ENCODE results near the gene PIK3R6. TPM values are rescaled to one million over a fixed set of nuclear protein-coding genes. Genes with fewer than 3 reads are reported as not detected.

Gene PIK3R6
- total RNA-seq, 1 experiment from 2014 or later, result not detected

- Histone ChIP-seq H3K27me3 (no peaks in the 10 kb centered on the region), H3K4me1 (no peaks in the 10 kb centered on the region), H3K9me3 (replicated peaks) (no peaks in the 10 kb centered on the region), H3K36me3 (no peaks in the 10 kb centered on the region), H3K4me3 (no peak overlapping the region), H3K27ac (no peak overlapping the region)
- DNase-seq, result no peak
Measured at GRCh38 chr17:8898126-8898525, 30.7 kb upstream of the PIK3R6 start.

- peak in 1 of 2 experiments; percentile 7 for DNase-seq
- Histone ChIP-seq H3K9me3 (replicated peaks) (no peaks in the 10 kb centered on the region), H3K27ac (no peak overlapping the region), H3K36me3 (no peaks in the 10 kb centered on the region), H3K27me3 (no peaks in the 10 kb centered on the region), H3K4me3 (no peak overlapping the region), H3K4me1 (no peaks in the 10 kb centered on the region)
Measured at GRCh38 chr17:8896641-8897635, 29.5 kb upstream of the PIK3R6 start.

GRCh38 chr17:8896087-8896486 lies 28.6 kb upstream of the PIK3R6 start:
- Histone ChIP-seq H3K9me3 (replicated peaks) (no peaks in the 10 kb centered on the region), H3K27me3 (no peaks in the 10 kb centered on the region), H3K4me3 (no peak overlapping the region), H3K4me1 (no peaks in the 10 kb centered on the region), H3K27ac (no peak overlapping the region), H3K36me3 (no peaks in the 10 kb centered on the region)
- DNase-seq, result no peak

- DNase-seq, result peak; percentile 20 to 59
- Histone ChIP-seq H3K27ac (no peak overlapping the region), H3K4me3 (no peak overlapping the region), H3K36me3 (no peaks in the 10 kb centered on the region), H3K9me3 (replicated peaks) (no peaks in the 10 kb centered on the region), H3K27me3 (no peaks in the 10 kb centered on the region), H3K4me1 (no peaks in the 10 kb centered on the region)
Measured at GRCh38 chr17:8894673-8895578, 27.5 kb upstream of the PIK3R6 start.

GRCh38 chr17:8894202-8894671 lies 26.8 kb upstream of the PIK3R6 start:
- H3K4me1 ChIP-seq, result no peaks in the 10 kb centered on the region

GRCh38 chr17:8893621-8894201 lies 26.2 kb upstream of the PIK3R6 start:
- Histone ChIP-seq H3K36me3 (no peaks in the 10 kb centered on the region), H3K27ac (no peak overlapping the region), H3K9me3 (replicated peaks) (no peaks in the 10 kb centered on the region), H3K27me3 (no peaks in the 10 kb centered on the region), H3K4me3 (no peak overlapping the region), H3K4me1 (no peaks in the 10 kb centered on the region)
- DNase-seq, result no peak

More at GRCh38 chr17:8894202-8894671, 26.8 kb upstream of the PIK3R6 start:
- no peaks in the 10 kb centered on the region for H3K9me3 ChIP-seq (replicated peaks)
- no peak for DNase-seq
- H3K36me3 ChIP-seq, result no peaks in the 10 kb centered on the region
- H3K27ac ChIP-seq, result no peak overlapping the region
- H3K27me3 ChIP-seq, result no peaks in the 10 kb centered on the region
- no peak overlapping the region for H3K4me3 ChIP-seq

- Histone ChIP-seq H3K27ac (no peak overlapping the region), H3K27me3 (no peaks in the 10 kb centered on the region), H3K4me1 (no peaks in the 10 kb centered on the region), H3K9me3 (replicated peaks) (no peaks in the 10 kb centered on the region), H3K4me3 (no peak overlapping the region), H3K36me3 (no peaks in the 10 kb centered on the region)
- no peak for DNase-seq
Measured at GRCh38 chr17:8893059-8893458, 25.6 kb upstream of the PIK3R6 start.

- DNase-seq, result no peak
- no peaks in the 10 kb centered on the region for H3K36me3 ChIP-seq
- no peak overlapping the region for H3K27ac ChIP-seq
- H3K9me3 ChIP-seq (replicated peaks), result no peaks in the 10 kb centered on the region
- no peak overlapping the region for H3K4me3 ChIP-seq
- H3K4me1 ChIP-seq, result no peaks in the 10 kb centered on the region
- no peaks in the 10 kb centered on the region for H3K27me3 ChIP-seq
Measured at GRCh38 chr17:8892338-8892690, 24.8 kb upstream of the PIK3R6 start.

- no peak for DNase-seq
- no peak overlapping the region for H3K4me3 ChIP-seq
- H3K27me3 ChIP-seq, result no peaks in the 10 kb centered on the region
- no peaks in the 10 kb centered on the region for H3K36me3 ChIP-seq
- H3K4me1 ChIP-seq, result no peaks in the 10 kb centered on the region
- no peak overlapping the region for H3K27ac ChIP-seq
- H3K9me3 ChIP-seq (replicated peaks), result no peaks in the 10 kb centered on the region
Measured at GRCh38 chr17:8890671-8891070, 23.2 kb upstream of the PIK3R6 start.

- H3K27ac ChIP-seq, result no peak overlapping the region
- no peak for DNase-seq
- no peaks in the 10 kb centered on the region for H3K9me3 ChIP-seq (replicated peaks)
- H3K27me3 ChIP-seq, result no peaks in the 10 kb centered on the region
- no peak overlapping the region for H3K4me3 ChIP-seq
- no peaks in the 10 kb centered on the region for H3K4me1 ChIP-seq
- no peaks in the 10 kb centered on the region for H3K36me3 ChIP-seq
Measured at GRCh38 chr17:8889458-8890210, 22.2 kb upstream of the PIK3R6 start.

- DNase-seq, result no peak
- H3K36me3 ChIP-seq, result no peaks in the 10 kb centered on the region
- H3K27me3 ChIP-seq, result no peaks in the 10 kb centered on the region
- no peak overlapping the region for H3K4me3 ChIP-seq
- no peaks in the 10 kb centered on the region for H3K9me3 ChIP-seq (replicated peaks)
- H3K4me1 ChIP-seq, result no peaks in the 10 kb centered on the region
- no peak overlapping the region for H3K27ac ChIP-seq
Measured at GRCh38 chr17:8888704-8889302, 21.3 kb upstream of the PIK3R6 start.

GRCh38 chr17:8887834-8888703 lies 20.6 kb upstream of the PIK3R6 start:
- H3K9me3 ChIP-seq (replicated peaks), result no peaks in the 10 kb centered on the region
- no peaks in the 10 kb centered on the region for H3K27me3 ChIP-seq
- H3K36me3 ChIP-seq, result no peaks in the 10 kb centered on the region
- DNase-seq, result peak; percentile 52 to 60
- H3K4me3 ChIP-seq, result no peak overlapping the region
- H3K27ac ChIP-seq, result no peak overlapping the region
- no peaks in the 10 kb centered on the region for H3K4me1 ChIP-seq

GRCh38 chr17:8887301-8887700 lies 19.8 kb upstream of the PIK3R6 start:
- Histone ChIP-seq H3K4me1 (no peaks in the 10 kb centered on the region), H3K4me3 (no peak overlapping the region), H3K27me3 (no peaks in the 10 kb centered on the region), H3K36me3 (no peaks in the 10 kb centered on the region), H3K9me3 (replicated peaks) (no peaks in the 10 kb centered on the region), H3K27ac (no peak overlapping the region)
- no peak for DNase-seq
